Suprapubic skin (tissue), 3 donors: ENCODE measurements around the gene GNAS-AS1.

Experiments
- EP300 ChIP-seq: sonication (generic); formaldehyde crosslinking; IDR thresholded peaks from one replicate; pipeline ENCODE4 v1.6.1; 2017; ENCODE audit warnings: antibody characterized with exemption
- TF ChIP-seq, protein P1 (sequence below), 2 donors: fragments of 200-600 bp in 1 of 2; fragments of 450-650 bp in 1 of 2; sonication (generic) in 1 of 2; IDR thresholded peaks; one replicate each; pipeline ENCODE4 v1.5.1; 2016 to 2019; ENCODE audit warnings: antibody characterized with exemption in 2 of 2, mild to moderate bottlenecking in 1 of 2, moderate library complexity in 1 of 2

DNA sequence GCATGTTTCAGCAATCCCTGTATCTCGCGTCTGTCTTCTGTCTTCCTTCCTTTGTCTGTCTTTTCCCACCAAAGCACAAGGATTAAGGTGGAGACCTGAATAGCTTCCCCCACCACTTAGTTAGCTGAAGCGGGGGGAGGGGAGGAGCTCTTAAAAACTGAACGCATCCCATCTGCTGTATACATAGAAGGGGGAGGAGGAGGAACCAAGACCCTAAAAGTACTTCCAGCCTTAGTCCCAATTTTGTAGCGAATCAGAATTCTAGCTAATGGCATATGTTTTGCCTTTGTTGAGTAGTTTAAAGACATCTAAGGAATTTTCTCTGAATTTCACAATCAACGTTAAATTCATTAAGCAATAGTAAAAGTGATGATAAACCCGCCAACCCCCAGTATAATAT, 49.7 kb upstream of the GNAS-AS1 start:
- TF ChIP-seq, protein P1, sequence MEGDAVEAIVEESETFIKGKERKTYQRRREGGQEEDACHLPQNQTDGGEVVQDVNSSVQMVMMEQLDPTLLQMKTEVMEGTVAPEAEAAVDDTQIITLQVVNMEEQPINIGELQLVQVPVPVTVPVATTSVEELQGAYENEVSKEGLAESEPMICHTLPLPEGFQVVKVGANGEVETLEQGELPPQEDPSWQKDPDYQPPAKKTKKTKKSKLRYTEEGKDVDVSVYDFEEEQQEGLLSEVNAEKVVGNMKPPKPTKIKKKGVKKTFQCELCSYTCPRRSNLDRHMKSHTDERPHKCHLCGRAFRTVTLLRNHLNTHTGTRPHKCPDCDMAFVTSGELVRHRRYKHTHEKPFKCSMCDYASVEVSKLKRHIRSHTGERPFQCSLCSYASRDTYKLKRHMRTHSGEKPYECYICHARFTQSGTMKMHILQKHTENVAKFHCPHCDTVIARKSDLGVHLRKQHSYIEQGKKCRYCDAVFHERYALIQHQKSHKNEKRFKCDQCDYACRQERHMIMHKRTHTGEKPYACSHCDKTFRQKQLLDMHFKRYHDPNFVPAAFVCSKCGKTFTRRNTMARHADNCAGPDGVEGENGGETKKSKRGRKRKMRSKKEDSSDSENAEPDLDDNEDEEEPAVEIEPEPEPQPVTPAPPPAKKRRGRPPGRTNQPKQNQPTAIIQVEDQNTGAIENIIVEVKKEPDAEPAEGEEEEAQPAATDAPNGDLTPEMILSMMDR (IDR thresholded peaks at IDR 0.05), result no peak
- no peak for TF ChIP-seq EP300
